ENCODE results near the gene EYA3.

DNA sequence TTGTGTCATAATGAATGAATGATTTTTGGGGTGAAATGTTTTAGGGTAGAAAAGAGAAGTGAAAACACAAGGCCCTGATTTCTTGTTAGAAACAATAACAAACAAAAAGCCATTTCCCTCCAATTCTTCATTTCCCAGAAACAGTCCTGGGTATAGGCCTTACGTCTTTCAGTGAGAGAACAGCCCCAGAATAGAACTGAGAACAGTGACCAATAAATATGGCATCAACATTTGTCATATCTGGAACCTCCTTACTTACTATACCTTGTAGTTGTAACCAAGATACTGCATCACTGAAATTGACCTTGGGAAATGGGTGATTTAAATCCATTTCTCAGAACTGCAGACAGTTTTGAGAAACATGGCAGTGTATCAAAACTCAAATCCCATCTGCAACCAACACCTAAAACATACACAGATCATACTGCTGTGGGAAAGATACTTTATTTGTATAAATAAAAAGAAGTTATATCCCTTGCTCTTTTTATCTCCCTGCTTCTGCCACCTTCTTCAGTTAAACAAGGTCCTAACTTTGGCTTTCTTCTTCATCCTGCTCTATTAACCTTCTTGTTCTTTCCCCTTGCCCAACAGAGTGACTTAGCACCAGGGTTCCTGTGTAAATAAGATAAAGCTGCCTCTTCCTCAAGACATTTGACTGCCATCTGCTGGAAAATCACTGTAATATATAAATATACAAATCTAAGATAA lies 109.1 kb downstream of the EYA3 start:
- TF ChIP-seq CTCF (conservative IDR thresholded peaks at IDR 0.05; ENCODE audit: low read depth, low read length) (peak; percentile 75), EZH2 (IDR thresholded peaks at IDR 0.05; ENCODE audit: low read length, unreplicated experiment) (no peak), EZH2phosphoT487 (IDR thresholded peaks at IDR 0.05; ENCODE audit: borderline replicate concordance, low read length) (no peak)

Measured in PC-3 (cell line).